OCI-LY7 (cell line): ENCODE data around the gene PPM1M.
"Not testable (repeated sequence)": the region's sequence is repeated elsewhere in the genome, so short reads cannot be mapped to it uniquely, and the experiment has no call there.

ENCODE experiments used
- EZH2phosphoT487 ChIP-seq: fragments of 200-600 bp; sonication (generic); IDR thresholded peaks from 2 replicates; pipeline ENCODE4 v1.6.1; 2018; ENCODE audit warnings: low read depth, borderline replicate concordance, mild to moderate bottlenecking, mixed run types, antibody characterized with exemption, low read length, moderate library complexity, mixed read lengths
- TF ChIP-seq, protein P1 (sequence below): fragments of 200-600 bp; sonication (generic); conservative IDR thresholded peaks from 2 replicates; pipeline ENCODE4 v1.5.1; 2014; ENCODE audit warnings: mild to moderate bottlenecking, antibody characterized with exemption, low read length, moderate library complexity, mixed read lengths

DNA sequence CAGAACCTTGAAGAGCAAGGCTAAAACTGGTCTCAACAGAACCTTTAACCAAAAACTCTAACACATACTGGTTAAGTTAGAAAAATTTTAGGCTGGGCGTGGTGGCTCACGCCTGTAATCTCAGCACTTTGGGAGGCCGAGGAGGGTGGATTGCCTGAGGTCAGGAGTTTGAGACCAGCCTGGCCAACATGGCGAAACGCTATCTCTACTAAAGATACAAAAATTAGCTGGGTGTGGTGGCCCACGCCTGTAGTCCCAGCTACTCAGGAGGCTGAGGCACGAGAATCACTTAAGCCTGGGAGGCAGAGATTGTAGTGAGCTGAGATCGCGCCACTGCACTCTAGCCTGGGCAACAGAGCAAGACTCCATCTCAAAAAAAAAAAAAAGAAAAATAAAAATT is 26.6 kb downstream of the PPM1M start:
- TF ChIP-seq, protein P1, sequence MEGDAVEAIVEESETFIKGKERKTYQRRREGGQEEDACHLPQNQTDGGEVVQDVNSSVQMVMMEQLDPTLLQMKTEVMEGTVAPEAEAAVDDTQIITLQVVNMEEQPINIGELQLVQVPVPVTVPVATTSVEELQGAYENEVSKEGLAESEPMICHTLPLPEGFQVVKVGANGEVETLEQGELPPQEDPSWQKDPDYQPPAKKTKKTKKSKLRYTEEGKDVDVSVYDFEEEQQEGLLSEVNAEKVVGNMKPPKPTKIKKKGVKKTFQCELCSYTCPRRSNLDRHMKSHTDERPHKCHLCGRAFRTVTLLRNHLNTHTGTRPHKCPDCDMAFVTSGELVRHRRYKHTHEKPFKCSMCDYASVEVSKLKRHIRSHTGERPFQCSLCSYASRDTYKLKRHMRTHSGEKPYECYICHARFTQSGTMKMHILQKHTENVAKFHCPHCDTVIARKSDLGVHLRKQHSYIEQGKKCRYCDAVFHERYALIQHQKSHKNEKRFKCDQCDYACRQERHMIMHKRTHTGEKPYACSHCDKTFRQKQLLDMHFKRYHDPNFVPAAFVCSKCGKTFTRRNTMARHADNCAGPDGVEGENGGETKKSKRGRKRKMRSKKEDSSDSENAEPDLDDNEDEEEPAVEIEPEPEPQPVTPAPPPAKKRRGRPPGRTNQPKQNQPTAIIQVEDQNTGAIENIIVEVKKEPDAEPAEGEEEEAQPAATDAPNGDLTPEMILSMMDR, result not testable (repeated sequence)
- TF ChIP-seq EZH2phosphoT487, result not testable (repeated sequence)
